Spleen (tissue), 7 donors: ENCODE results near the gene AAK1.

Experiments
- CTCF ChIP-seq, 11 experiments: fragments of 200-600 bp in 7 of 11; fragments of 450-650 bp in 4 of 11; sonication (generic) in 4 of 11; IDR thresholded peaks in 8 of 11; conservative IDR thresholded peaks in 3 of 11; 1 replicate in 7 of 11; 2 replicates in 4 of 11; pipeline versions ENCODE4 v1.4.0 to v1.8.0; 2016 to 2021; ENCODE audit warnings: antibody characterized with exemption in 11 of 11, inconsistent platforms in 4 of 11, mild to moderate bottlenecking in 1 of 11
- POLR2A ChIP-seq, 3 donors: fragments of 450-650 bp; IDR thresholded peaks; one replicate each; pipeline ENCODE4 v1.5.1; 2017; ENCODE audit warnings: antibody characterized with exemption in 3 of 3, mild to moderate bottlenecking in 1 of 3
- POLR2AphosphoS5 ChIP-seq, 3 donors: sonication (generic); formaldehyde crosslinking; IDR thresholded peaks; one replicate each; pipeline ENCODE4 v1.5.1; 2017; ENCODE audit warnings: antibody characterized with exemption in 3 of 3
- donor health status: DM: no; HTN: no; CAD: no; lungs with moderate emphysema.
- donor health status: DM: no; HTN: no; CAD: no.
- donor health status: DM: no; HTN: no; CAD: no.

- no peak for TF ChIP-seq POLR2AphosphoS5 (IDR thresholded peaks at IDR 0.05)
- no peak for TF ChIP-seq CTCF (IDR thresholded peaks at IDR 0.05 in 8 of 11, conservative IDR thresholded peaks at IDR 0.05 in 3 of 11)
- TF ChIP-seq POLR2A (IDR thresholded peaks at IDR 0.05), result no peak
These were observed 83.4 kb downstream of the AAK1 start for GRCh38 chr2:69560147-69560482.
